Amygdala (tissue), 56 donors: ENCODE data around the gene RAB34.

Source experiments
- DNase-seq, 56 donors: peaks; one replicate each; lab custom pipeline; 2025; lab: John Stamatoyannopoulos, UW

Gene RAB34

DNA sequence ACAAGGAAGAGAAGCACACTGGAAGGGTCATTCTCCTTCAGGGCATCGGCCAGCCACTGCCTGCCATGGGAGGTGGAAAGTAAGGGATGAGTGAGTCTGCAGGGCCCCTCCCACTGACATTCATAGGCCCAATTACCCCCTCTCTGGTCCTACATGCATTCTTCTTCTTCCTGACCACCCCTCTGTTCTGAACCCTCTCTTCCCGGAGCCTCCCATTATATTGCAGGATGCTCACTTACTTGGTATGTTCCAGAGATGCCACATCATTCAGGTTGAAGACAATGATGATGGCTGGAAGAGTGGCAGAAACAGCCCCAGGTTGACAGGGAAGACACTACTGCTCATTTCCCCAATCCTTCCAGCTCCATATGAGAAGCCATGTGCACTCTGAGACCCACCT is 2.5 kb downstream of the RAB34 start:
- DNase-seq = no peak

DNA sequence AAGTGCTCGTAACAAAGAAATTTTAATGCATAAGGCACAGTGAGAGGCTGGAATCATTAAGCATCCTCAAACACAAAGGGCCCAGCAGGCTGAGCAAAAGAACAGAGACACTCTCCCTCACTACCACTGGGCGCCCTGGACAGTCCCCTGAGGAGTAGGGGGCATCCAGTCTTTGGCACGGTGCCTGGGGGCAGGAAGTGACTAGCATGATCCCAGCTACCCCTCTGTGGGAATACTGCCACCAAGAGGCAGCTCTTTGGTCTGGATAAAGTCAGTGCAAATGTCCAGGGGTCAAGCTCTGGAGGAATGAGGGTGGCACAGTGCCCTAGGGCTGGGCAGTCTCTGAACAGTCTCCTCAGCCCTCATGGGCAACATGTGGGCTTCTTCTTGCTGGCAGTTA is 3.4 kb downstream of the RAB34 start:
- DNase-seq = no peak

DNA sequence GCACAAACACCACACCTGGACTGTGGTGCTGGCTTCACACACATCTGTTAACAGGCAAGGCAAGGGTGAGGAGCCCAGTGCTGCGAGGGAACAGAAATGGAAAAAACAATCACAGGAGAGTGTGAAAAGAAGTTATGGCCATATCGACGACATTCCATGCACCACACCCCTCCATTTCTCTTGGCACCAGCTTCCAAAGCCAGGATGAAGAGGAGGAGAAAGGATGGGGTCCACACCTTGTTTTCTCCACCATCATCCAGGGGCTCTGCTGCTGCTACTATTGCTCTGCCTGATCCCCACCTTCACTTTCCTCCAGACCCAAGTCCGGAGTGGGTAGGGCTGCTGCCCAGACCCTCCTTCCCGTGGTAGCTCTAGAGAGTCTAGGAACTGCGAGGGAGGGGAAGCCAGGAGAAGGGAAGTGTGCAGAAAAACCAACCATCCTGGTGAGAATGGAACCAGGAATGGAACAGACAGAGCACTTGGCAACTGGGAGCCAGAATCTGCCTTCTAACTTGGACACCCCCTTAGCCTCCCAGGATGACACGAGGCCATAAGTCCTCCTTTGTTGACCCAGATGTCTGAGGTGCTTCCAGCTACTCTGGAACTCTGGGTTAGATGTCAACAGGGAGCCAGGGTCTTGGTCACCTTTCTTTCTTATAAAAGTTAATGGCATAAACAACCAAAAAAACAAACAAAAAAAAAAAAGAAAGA is 4.8 kb downstream of the RAB34 start:
- no peak for DNase-seq

DNA sequence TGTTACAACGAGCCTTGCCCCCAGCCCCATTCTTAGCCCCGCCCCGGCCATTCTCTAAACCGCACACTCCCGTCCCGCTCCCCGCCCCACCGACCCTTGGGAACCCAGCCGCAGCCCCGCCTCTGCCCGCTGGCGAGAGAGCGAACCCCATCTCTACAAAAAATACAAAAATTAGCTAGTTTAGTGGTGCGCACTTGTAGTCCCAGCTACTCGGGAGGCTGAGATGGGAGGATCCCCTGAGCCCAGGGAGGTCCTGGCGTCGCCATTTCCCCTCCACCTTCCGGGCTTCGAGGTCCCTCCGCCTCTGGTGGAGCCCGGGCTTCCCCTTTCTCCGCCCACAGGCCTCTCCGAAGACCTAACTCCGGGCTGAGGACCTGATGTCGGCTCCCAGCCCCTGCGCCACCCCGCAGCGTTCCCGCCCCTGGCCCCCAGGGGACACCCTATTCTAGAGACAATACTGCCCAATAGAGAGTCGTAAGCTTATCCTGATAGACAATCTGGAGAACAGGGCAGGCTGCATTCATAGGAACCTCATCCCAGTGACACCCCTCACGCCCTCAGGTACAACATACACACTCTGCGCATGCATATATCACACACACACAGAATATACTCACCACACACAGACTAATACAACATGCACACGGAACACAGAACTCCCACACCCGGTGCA is 5.5 kb downstream of the RAB34 start:
- peak in 3 of 56 donors; percentile 22 to 31 (median 24) for DNase-seq

DNA sequence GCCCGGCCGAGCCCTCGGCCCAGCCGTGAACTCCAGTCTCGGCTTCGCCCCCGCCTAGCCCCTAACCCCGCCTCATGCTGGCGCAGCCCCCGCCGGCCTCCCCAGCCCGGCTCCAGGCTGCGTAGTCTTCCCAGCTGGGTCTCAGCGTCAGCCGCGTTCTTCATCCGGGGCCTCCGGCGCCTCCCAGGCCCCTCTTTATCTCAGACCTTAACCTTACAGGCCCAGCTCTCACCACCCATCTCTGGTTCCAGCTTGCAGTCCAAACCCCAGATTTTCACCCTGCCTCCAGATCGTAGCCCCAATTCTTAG is 6.0 kb downstream of the RAB34 start, which contains the start of gene PROCA1:
PROCA1 (minus strand) TSS at position 166 of the 309 bp plus-strand sequence. CDS start 228 bp downstream, outside the sequence.
- no peak for DNase-seq

DNA sequence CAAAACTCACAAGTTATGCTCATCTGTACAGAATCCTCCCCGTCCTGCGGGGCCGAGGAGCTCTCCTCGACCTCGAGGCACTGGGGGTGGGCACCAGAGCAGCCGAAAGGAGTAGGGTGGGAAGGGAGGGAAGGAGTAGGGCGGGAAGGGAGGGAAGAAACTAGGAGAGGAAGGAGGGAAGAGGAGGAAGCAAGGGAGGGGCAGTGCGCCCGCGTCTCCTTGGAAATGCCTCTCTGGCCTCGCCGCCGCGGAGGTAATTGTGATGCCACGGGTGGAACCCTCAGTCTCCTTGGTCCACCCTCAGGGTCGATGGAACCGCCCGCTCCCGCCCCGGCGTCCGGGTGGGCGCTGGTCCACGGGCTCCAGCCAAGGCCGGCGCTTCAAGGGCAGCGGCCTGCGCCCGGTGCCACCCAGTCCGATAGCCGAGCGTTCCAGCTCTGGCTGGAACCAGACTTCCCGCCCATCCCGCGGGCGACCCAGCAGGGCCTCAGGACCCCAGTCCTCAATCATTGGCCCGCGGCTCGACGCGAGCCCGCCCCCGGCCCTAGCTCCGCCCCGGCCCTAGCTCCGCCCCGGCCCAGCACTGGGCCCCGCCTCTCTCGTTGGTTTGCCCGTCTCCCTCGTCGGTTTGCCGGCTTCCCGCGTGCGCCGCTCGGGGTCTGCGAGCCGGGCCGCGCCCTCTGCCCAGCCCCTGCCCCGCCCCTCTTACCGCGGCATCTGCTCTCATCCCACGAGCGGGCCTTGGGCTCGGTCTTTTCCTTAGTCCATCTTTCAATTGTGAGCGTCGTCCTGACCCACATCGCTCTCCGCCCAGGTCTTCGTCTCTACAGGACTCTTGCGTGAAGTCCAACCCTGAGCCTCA is 6.6 kb downstream of the RAB34 start:
- peak in 54 of 56 donors; percentile 34 to 93 (median 81) for DNase-seq

DNA sequence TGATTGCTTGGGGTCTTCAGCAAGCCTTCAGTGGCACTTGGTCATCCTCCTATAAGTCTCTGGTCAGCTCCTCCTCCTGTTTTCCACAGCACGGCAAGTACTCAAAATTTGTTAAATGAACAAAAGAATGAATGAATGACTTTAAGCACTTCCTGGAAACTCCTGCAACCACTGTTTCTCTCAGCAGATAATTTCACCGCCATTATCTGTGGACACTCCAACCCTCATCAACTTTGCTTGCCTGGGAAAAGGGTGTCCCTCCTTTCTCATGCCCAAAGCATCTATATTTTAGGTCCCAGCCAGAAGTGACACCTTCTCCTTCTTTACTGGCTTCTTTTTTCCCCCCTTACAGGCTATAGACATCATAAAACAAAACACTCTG is 10.3 kb downstream of the RAB34 start:
- no peak for DNase-seq

DNA sequence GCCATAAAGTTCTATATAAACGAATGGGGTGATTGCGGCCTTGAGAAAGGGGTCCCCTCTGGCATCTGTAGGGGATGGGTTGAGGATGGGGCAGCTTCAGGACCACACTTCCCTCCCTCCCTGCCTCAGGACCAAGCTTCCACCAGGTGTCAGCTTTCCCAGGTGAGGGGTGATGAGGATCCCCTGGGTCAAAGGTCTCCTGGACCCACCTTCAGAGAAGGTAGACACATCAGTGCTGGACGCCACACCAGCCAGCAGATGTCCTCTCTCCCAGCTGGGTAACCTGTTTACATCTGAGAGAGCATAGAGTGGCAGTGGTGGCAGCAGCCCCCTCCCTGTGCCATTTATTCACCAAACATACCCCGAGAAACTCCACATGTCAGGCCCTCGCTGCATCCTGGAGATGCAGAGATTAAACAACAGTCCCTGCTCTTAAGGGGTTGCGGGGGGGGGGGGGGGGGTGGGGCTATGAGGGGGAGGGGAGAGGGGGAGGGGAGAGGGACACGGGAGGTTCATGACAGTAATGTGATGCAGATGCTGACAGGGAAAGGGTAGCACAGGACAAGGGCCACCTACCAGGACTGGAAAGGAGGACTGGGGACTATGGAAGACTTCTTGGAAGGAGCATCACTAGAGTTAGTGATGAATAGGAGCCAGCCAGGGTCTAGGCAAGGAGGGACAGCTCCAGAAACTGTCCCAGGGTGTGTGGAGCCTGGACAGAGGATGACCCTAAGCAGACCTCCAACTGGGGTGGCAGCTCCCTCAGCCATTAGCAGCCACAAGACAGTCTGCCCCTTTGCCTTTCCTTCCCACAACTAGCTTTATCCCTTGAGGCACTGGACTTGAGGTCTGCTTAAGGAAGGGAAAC is 11.0 kb downstream of the RAB34 start:
- DNase-seq = no peak

DNA sequence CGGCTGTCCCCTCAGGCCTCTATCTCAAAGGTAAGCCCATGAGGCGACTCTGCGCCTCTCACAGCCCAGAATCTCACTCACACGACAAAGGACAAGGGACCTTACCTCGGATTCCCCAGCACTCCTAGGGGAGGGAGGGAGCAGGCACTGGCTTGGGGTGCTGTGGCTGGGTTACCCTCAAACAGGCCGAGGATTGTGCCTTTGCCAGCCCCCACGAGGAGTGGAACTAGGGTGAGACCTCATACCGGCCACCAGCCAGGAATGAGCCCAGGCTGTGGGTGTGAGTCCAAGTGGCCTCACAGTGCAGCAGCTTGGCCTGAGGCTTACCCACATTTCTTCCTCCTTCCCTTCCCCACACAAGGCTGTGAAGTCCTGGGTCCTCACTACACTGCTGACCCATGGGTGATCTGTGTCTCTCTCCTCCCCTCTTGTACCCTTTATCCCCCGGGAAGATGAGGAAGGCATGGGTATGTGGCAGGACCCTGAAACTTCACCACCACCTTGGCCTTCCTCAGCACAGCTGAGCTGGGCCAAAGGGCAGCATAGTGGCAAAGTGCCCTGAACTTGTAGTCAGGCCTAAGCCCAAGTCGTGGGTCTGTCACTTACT is 11.8 kb downstream of the RAB34 start:
- DNase-seq = no peak

DNA sequence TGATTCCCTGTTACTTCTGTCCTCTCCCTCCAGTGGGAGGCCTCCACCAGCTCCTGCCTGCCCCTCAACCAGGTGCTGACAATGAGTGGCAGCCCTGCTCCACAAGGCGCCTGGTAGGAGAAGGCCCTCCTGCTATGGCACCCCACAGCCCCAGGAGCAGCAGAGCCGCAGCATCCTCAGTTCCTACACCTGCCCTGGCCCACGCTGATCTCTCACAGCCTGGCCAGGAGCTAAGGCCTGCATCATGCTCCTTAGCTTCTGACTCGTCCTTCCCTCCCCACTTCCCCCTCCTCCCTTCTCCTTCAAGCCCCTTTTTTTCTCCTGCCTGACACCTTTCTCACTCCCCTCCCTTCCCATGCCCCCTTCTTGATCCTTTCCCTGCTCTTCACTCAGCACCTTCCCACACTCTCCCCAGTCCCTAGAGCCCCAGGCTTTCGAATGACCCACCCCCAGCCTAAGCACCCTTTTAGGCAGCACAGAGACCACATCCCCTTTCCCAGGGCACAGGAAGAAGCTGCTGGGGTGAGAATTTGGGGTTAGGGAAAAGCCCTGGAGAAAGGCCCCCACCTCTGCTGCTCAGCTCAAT is 12.5 kb downstream of the RAB34 start:
- no peak for DNase-seq

DNA sequence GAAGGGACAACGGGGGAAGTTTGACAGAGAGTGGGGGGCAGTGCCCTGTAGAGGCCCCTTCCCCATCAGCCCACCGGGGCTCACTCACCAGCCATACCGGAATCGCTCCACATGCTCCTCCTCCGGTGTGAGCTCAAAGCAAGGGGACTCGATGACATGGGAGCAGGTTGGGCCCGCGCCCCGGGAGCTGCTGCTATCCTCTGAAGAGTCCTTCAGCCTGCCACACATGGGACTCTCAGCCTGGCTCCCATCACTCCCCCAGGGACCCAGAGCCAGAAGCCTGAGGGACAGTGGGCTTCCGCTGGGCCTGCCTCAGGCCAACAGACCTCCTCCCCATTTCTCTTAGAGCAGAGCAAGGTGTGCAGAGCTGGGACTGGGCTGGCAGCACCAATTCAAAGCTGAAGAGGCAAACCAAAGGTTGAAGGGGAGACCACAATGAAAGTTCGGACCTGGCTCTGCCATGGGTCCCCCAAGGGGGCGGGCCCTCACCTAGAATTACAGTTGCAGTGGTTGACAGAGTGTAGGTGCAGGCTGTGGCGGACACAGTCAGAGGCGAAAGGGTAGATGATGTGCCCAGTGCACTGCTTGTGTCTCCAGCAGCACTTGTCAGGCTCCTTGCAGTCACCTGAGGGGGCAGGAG is 13.3 kb downstream of the RAB34 start:
- no peak for DNase-seq

DNA sequence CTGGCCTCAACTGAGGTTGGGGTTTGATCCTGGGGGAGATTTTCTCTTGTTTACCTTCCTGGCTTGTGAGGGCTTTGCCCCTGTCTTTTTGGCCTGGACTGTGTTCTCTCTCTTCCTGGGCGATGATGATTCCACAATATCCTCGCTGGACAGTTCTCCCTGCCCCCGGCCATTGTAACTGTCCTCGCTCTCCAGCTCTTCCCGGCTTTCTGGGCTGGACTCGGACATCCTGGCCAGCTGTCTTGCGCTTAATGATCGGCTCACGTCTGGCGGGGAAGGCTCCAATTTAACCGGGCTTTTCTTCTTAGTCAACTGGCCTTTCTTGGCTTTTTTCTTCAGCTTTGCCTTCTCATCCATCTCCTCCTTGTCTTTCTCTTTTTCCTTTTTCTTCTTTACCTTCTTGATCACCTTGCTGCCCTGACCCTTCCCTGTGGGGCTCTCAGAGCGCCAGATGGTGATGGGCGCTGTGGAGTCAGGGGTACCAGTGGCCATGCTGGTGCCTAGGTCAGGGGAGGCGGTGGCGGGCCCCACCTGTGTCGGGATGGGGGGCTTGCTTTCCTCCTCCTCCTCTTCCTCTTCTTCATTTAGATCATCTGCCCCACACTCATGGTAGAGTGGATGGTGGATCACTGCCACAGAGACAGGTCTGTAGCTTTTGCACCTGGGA is 14.0 kb downstream of the RAB34 start:
- DNase-seq = no peak

DNA sequence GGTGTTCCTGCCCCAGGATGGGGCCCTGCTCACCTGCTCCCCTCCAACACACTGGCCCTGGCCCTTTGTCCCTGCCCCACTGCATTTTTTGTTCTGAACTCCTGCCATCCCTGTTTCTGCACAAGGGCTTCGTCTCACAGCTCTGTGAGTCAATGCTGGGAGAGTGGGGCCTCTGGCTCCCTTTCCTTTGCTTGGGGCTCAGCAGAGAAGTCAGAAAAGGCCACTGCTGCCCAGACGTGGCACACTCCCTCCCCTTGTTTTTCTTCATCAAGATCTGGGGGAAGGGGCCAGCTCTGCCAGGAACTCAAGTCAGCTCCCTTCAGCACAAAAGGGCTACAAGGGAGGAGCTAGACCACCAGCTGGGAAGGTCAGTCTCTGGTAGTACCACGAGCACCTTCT is 14.9 kb downstream of the RAB34 start:
- peak in 4 of 56 donors; percentile 19 to 54 (median 42) for DNase-seq

DNA sequence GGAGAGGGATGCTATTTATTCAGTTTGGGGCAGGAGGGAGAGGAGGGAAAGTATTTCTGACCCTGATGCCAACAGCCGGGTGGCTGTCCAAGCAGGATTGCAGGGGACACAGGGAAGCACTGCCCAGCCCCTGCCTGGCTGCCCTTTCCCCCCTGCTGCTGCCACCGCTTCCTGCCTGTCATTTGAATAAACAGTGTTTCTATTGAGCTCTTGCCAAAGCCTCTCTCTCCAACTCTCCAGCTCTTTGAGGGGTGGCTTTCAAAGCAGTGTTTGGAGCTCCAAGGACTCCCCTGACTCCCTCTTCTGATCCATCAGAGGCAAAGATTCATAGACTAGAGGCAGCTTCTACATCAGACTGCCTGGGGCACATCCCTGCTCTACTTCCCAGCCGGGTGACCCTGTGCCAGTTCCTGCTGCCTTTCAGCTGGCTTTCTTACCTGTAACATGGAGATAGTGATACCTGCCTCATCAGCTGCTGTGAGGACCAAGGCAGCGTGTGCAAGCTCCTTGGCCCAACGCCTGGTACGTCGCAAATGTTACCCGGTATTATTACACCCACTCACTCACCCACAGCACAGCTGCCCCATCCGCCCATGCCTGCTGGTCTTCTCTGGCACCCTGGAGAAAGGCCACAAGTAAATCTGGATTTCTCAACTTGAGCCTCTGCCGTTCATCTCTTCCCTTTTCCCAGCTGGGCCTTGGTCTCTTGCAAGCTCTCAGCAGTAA is 15.5 kb downstream of the RAB34 start:
- peak in 48 of 56 donors; percentile 21 to 80 (median 50) for DNase-seq

DNA sequence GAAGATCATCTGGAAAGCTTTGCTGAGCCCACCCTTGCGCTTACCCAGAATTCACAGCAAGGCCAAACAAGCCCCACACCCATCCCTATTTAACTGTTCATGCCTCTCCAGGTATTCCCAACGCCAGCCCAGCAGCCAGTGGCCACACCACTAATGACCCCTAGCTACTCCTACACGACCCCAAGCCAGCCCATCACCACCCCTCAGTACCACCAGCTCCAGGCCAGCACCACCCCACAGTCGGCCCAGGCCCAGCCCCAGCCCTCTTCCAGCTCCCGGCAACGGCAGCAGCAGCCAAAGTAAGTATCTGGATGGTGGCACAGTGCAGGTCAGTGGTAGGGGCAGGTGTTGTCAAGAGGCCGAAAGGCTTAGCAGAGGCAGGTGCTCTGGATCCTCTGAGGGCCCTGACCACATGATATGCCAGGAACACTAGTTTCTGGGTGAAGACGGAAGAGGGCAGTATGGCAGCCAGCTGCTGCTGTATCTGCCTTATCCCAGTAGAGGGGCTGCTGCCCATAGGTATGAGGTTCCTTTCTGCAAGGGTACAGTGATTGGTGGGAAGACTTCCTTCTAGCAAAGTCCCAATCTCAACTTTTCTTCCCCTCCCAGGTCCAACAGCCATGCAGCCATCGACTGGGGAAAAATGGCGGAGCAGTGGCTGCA is 16.7 kb downstream of the RAB34 start:
- no peak for DNase-seq

DNA sequence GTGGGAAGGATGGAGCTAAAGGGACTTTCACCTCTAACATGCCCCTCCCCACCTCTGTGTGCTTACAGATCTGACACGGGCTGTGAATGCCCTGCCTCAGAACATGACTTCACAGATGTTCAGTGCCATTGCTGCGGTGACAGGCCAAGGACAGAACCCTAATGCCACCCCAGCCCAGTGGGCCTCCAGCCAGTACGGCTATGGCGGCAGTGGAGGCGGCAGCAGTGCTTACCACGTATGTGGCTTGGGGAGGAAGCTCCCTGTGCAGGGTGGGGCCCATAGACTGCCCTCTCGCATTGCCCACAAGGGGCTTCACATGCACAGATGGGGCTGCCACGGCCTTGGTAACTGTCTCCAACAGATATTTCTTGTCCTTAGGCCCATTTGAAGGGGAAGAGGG is 17.4 kb downstream of the RAB34 start:
- no peak for DNase-seq

DNA sequence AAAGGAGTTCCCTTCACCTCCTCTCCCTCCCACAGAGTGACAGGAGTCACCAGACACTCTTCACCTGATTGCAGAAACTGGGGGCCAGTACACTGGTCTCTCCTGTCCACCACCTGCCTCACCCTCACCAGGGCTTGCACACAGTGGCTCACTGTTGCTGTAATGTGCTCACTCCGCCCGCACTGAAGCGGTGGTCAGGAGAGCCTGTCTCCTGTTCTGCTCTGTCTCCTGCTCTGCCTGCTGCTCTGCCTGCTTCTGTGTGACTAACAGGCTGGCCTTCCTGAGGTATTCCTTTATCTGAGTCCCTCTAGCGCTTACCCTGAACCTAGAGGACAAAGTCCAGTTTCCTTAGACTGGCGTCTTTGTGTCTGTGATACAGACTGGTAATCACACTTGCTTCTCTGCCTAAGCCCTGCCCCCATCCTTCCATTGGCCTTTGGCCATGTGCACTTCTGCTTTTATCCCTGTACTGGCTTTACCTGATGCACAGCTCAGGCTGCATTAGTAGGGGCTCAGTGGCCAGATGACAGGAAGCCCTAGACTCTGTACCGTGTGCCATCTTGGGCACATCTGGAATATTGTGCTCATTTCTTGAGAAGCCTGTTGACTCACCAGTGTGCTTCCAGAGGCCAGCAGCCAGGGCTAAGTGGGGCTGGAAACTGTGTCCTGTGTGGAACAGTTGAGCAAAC is 19.3 kb downstream of the RAB34 start:
- DNase-seq = no peak
